ENCODE data around the gene TCF12. TPM values are rescaled to one million over a fixed set of nuclear protein-coding genes. Genes with fewer than 3 reads are reported as not detected.

Gene TCF12
- total RNA-seq, 1 donor from 2014 or later, result 207 TPM

GRCh38 chr15:57224664-57225063 lies 306.2 kb downstream of the TCF12 start:
- no peaks in the 10 kb centered on the region for H3K36me3 Mint-ChIP-seq (ENCODE audit: low read depth)
- H3K9me3 Mint-ChIP-seq, result no peaks in the 10 kb centered on the region
- TF ChIP-seq CTCF (conservative IDR thresholded peaks at IDR 0.05), result no peak
- no peaks in the 10 kb centered on the region for H3K27me3 Mint-ChIP-seq (ENCODE audit: low read depth)
- no peak for DNase-seq (ENCODE audit: low read depth, low spot score)
- H3K4me3 Mint-ChIP-seq, result peak overlapping the region; percentile 14
- H3K27ac Mint-ChIP-seq (ENCODE audit: unreplicated experiment), result no peak overlapping the region
- peaks cover 66% of the 10 kb centered on the region for H3K4me1 Mint-ChIP-seq

GRCh38 chr15:57227166-57227565 lies 308.7 kb downstream of the TCF12 start:
- no peak for DNase-seq (ENCODE audit: low read depth, low spot score)
- no peaks in the 10 kb centered on the region for H3K36me3 Mint-ChIP-seq (ENCODE audit: low read depth)
- no peaks in the 10 kb centered on the region for H3K27me3 Mint-ChIP-seq (ENCODE audit: low read depth)
- peak overlapping the region; percentile 38 for H3K4me3 Mint-ChIP-seq
- H3K27ac Mint-ChIP-seq (ENCODE audit: unreplicated experiment), result peak overlapping the region; percentile 1
- TF ChIP-seq CTCF (conservative IDR thresholded peaks at IDR 0.05), result no peak
- H3K9me3 Mint-ChIP-seq, result no peaks in the 10 kb centered on the region
- peaks cover 62% of the 10 kb centered on the region for H3K4me1 Mint-ChIP-seq

GRCh38 chr15:57227899-57228298 lies 309.5 kb downstream of the TCF12 start:
- peak overlapping the region; percentile 38 for H3K4me3 Mint-ChIP-seq
- no peaks in the 10 kb centered on the region for H3K9me3 Mint-ChIP-seq
- DNase-seq (ENCODE audit: low read depth, low spot score), result no peak
- no peak for TF ChIP-seq CTCF (conservative IDR thresholded peaks at IDR 0.05)
- H3K4me1 Mint-ChIP-seq, result peaks cover 55% of the 10 kb centered on the region
- H3K27me3 Mint-ChIP-seq (ENCODE audit: low read depth), result no peaks in the 10 kb centered on the region
- no peak overlapping the region for H3K27ac Mint-ChIP-seq (ENCODE audit: unreplicated experiment)
- peaks cover 2% of the 10 kb centered on the region for H3K36me3 Mint-ChIP-seq (ENCODE audit: low read depth)

- DNase-seq (ENCODE audit: low read depth, low spot score), result no peak
- TF ChIP-seq CTCF (conservative IDR thresholded peaks at IDR 0.05), result no peak
- Mint-ChIP-seq H3K4me3 (no peak overlapping the region), H3K27me3 (ENCODE audit: low read depth) (no peaks in the 10 kb centered on the region), H3K27ac (ENCODE audit: unreplicated experiment) (no peak overlapping the region), H3K36me3 (ENCODE audit: low read depth) (peaks cover 3% of the 10 kb centered on the region), H3K9me3 (no peaks in the 10 kb centered on the region), H3K4me1 (peaks cover 50% of the 10 kb centered on the region)
These were observed 310.0 kb downstream of the TCF12 start for GRCh38 chr15:57228395-57228794.

GRCh38 chr15:57229051-57229450 lies 310.6 kb downstream of the TCF12 start:
- DNase-seq (ENCODE audit: low read depth, low spot score), result no peak
- Mint-ChIP-seq H3K4me3 (peak overlapping the region; percentile 63), H3K27me3 (ENCODE audit: low read depth) (no peaks in the 10 kb centered on the region), H3K4me1 (peaks cover 48% of the 10 kb centered on the region), H3K9me3 (no peaks in the 10 kb centered on the region), H3K36me3 (ENCODE audit: low read depth) (peaks cover 9% of the 10 kb centered on the region), H3K27ac (ENCODE audit: unreplicated experiment) (peak overlapping the region; percentile 38)
- TF ChIP-seq CTCF (conservative IDR thresholded peaks at IDR 0.05), result no peak

- Mint-ChIP-seq H3K27me3 (ENCODE audit: low read depth) (no peaks in the 10 kb centered on the region), H3K9me3 (no peaks in the 10 kb centered on the region), H3K27ac (ENCODE audit: unreplicated experiment) (no peak overlapping the region), H3K4me1 (peaks cover 58% of the 10 kb centered on the region), H3K4me3 (no peak overlapping the region), H3K36me3 (ENCODE audit: low read depth) (peaks cover 13% of the 10 kb centered on the region)
- no peak for DNase-seq (ENCODE audit: low read depth, low spot score)
- no peak for TF ChIP-seq CTCF (conservative IDR thresholded peaks at IDR 0.05)
These were observed 313.1 kb downstream of the TCF12 start for GRCh38 chr15:57231559-57231958.
